Mesenchymal stem cell (in vitro differentiated cells and primary cell): ENCODE data around the gene DBNL.

Experiments used
- DNase-seq: peaks from one replicate; pipeline ENCODE4 v3.0.0-alpha.2; 2013
- H2AFZ ChIP-seq: one replicate; pipeline ENCODE4 v1.6.1; 2013; ENCODE audit warnings: low read depth, mild to moderate bottlenecking, control low read depth, inconsistent platforms, low read length, moderate library complexity
- H2AK5ac ChIP-seq: 2 replicates; pipeline ENCODE4 v1.6.1; 2013; ENCODE audit warnings: low read length, moderate library complexity, mild to moderate bottlenecking, inconsistent platforms; ENCODE audit not compliant: severe bottlenecking
- H2BK120ac ChIP-seq: one replicate; pipeline ENCODE4 v1.6.1; 2013; ENCODE audit warnings: low read depth, mild to moderate bottlenecking, inconsistent platforms, low read length, moderate library complexity
- H2BK12ac ChIP-seq, 2 experiments: one replicate each; pipeline ENCODE4 v1.6.1; 2013; ENCODE audit warnings: inconsistent platforms in 2 of 2, low read length in 2 of 2, mild to moderate bottlenecking in 2 of 2, moderate library complexity in 2 of 2, control low read depth in 1 of 2
- H2BK15ac ChIP-seq: one replicate; pipeline ENCODE4 v1.6.1; 2013; ENCODE audit warnings: mild to moderate bottlenecking, low read depth, inconsistent platforms; ENCODE audit not compliant: poor library complexity, severe bottlenecking
- H2BK5ac ChIP-seq: 2 replicates; pipeline ENCODE4 v1.6.1; 2013; ENCODE audit warnings: low read depth, mild to moderate bottlenecking, low read length, control low read depth, inconsistent platforms; ENCODE audit not compliant: poor library complexity, severe bottlenecking
- H3K14ac ChIP-seq, 2 experiments: one replicate each; pipeline ENCODE4 v1.6.1; 2013; ENCODE audit warnings: inconsistent platforms in 2 of 2, low read length in 2 of 2, control low read depth in 1 of 2, mild to moderate bottlenecking in 1 of 2, moderate library complexity in 1 of 2
- H3K18ac ChIP-seq, 2 experiments: one replicate each; pipeline ENCODE4 v1.6.1; 2013; ENCODE audit warnings: inconsistent platforms in 2 of 2, low read length in 2 of 2, control low read depth in 1 of 2, low read depth in 1 of 2, mild to moderate bottlenecking in 1 of 2
- H3K23ac ChIP-seq, 2 experiments: one replicate each; pipeline ENCODE4 v1.6.1; 2013; ENCODE audit warnings: inconsistent platforms in 2 of 2, low read length in 2 of 2, mild to moderate bottlenecking in 2 of 2, moderate library complexity in 2 of 2, control low read depth in 1 of 2
- H3K27ac ChIP-seq: 2 replicates; pipeline ENCODE4 v1.5.1; 2013; ENCODE audit warnings: mild to moderate bottlenecking, moderate library complexity, low read length, control low read depth, inconsistent platforms; ENCODE audit not compliant: poor library complexity, severe bottlenecking
- H3K27me3 ChIP-seq, 2 experiments: 2 replicates each; pipeline versions ENCODE4 v1.6.1 to v1.7.0; 2013; ENCODE audit warnings: low read length in 2 of 2, mild to moderate bottlenecking in 2 of 2, moderate library complexity in 2 of 2, control low read depth in 1 of 2, inconsistent platforms in 1 of 2; ENCODE audit not compliant: control insufficient read depth in 1 of 2, insufficient read depth in 1 of 2
- H3K36me3 ChIP-seq, 2 experiments: 2 replicates each; pipeline versions ENCODE4 v1.6.1 to v1.7.0; 2013; ENCODE audit warnings: low read length in 2 of 2, control low read depth in 1 of 2, inconsistent platforms in 1 of 2, low read depth in 1 of 2, mild to moderate bottlenecking in 1 of 2; ENCODE audit not compliant: insufficient read depth in 2 of 2, control insufficient read depth in 1 of 2
- H3K4ac ChIP-seq, 2 experiments: one replicate each; pipeline ENCODE4 v1.6.1; 2013; ENCODE audit warnings: inconsistent platforms in 2 of 2, low read length in 2 of 2, mild to moderate bottlenecking in 2 of 2, moderate library complexity in 2 of 2, control low read depth in 1 of 2, low read depth in 1 of 2
- H3K4me1 ChIP-seq: 2 replicates; pipeline ENCODE4 v1.6.1; 2013; ENCODE audit warnings: low read depth, low read length, control low read depth; ENCODE audit not compliant: control insufficient read depth, insufficient read depth
- H3K4me2 ChIP-seq: 2 replicates; pipeline ENCODE4 v1.6.1; 2013; ENCODE audit warnings: low read length, mild to moderate bottlenecking, inconsistent platforms; ENCODE audit not compliant: poor library complexity, severe bottlenecking
- H3K4me3 ChIP-seq, 2 experiments: 2 replicates each; pipeline versions ENCODE4 v1.5.1 to v1.7.0; 2013; ENCODE audit warnings: low read length in 2 of 2, mild to moderate bottlenecking in 2 of 2, control low read depth in 1 of 2, low read depth in 1 of 2; ENCODE audit not compliant: insufficient read depth in 1 of 2
- H3K79me1 ChIP-seq: replicated peaks from 2 replicates; pipeline ENCODE4 v1.6.1; 2013; ENCODE audit warnings: mild to moderate bottlenecking, control low read depth, low read length, inconsistent platforms; ENCODE audit not compliant: poor library complexity, severe bottlenecking
- H3K9ac ChIP-seq: 2 replicates; pipeline ENCODE4 v1.7.0; 2013; ENCODE audit warnings: mild to moderate bottlenecking, low read length, moderate library complexity
- H3K9me3 ChIP-seq: 2 replicates; pipeline ENCODE4 v1.7.0; 2013; ENCODE audit warnings: mild to moderate bottlenecking, low read length; ENCODE audit not compliant: control insufficient read depth
- H4K8ac ChIP-seq: one replicate; pipeline ENCODE4 v1.6.1; 2013; ENCODE audit warnings: inconsistent platforms, mild to moderate bottlenecking, low read length, moderate library complexity
- H4K91ac ChIP-seq: one replicate; pipeline ENCODE4 v1.6.1; 2013; ENCODE audit warnings: mild to moderate bottlenecking, low read length, inconsistent platforms
- WGBS: methylation state at CpG from one replicate; pipeline ENCODE4 v1.1.7; 2013; ENCODE audit warnings: mixed read lengths; 5-methylcytosine and 5-hydroxymethylcytosine counted together

Gene DBNL

GRCh38 chr7:44103566-44103922 lies 59.0 kb downstream of the DBNL start:
- DNase-seq, result no peak
- H2BK5ac ChIP-seq, result no peak overlapping the region
- H3K14ac ChIP-seq, result no peak overlapping the region
- H2AK5ac ChIP-seq, result peak overlapping the region; percentile 50
- H3K9me3 ChIP-seq, result no peaks in the 10 kb centered on the region
- H4K91ac ChIP-seq, result peak overlapping the region; percentile 74
- no peak overlapping the region for H3K23ac ChIP-seq
- H2BK120ac ChIP-seq, result peak overlapping the region; percentile 85
- peaks cover 61% of the 10 kb centered on the region for H3K4me1 ChIP-seq
- no peak overlapping the region for H3K4me3 ChIP-seq
- peak overlapping the region; percentile 31 for H2BK15ac ChIP-seq
- H3K36me3 ChIP-seq, result peaks cover 22 to 26% of the 10 kb centered on the region in 2 experiments
- no peak overlapping the region for H3K4me2 ChIP-seq
- H3K27ac ChIP-seq, result peak overlapping the region; percentile 57
- no peak overlapping the region for H2AFZ ChIP-seq
- H3K9ac ChIP-seq, result peak overlapping the region; percentile 32
- WGBS, result 58% methylated on average over 7 of the region's 8 CpGs
- no peaks in the 10 kb centered on the region for H3K79me1 ChIP-seq
- no peaks in the 10 kb centered on the region for H3K27me3 ChIP-seq
- peak overlapping the region; percentile 46 to 56 for H3K18ac ChIP-seq
- H4K8ac ChIP-seq, result peak overlapping the region; percentile 82
- H2BK12ac ChIP-seq, result peak overlapping the region; percentile 27 to 50
- peak overlapping the region in 1 of 2 experiments; percentile 6 for H3K4ac ChIP-seq

GRCh38 chr7:44103923-44104859 lies 59.7 kb downstream of the DBNL start, which contains the start of gene AEBP1:
Gene AEBP1, plus strand, starts transcription at chr7:44104345. Its CDS starts 321 bp downstream, at chr7:44104666.
- H3K23ac ChIP-seq, result no peak within 1 kb of the TSS
- peak within 1 kb of the TSS; percentile 63 for H2BK5ac ChIP-seq
- no peaks in the 10 kb centered on the region for H3K9me3 ChIP-seq
- peak within 1 kb of the TSS; percentile 88 for H3K9ac ChIP-seq
- H3K79me1 ChIP-seq, result peaks cover 4% of the 10 kb centered on the region
- peak within 1 kb of the TSS; percentile 47 to 59 for H2BK12ac ChIP-seq
- H3K4me1 ChIP-seq, result peaks cover 65% of the 10 kb centered on the region
- H4K91ac ChIP-seq, result peak within 1 kb of the TSS; percentile 88
- H2AFZ ChIP-seq, result no peak within 1 kb of the TSS
- peak within 1 kb of the TSS; percentile 57 for H3K27ac ChIP-seq
- peak within 1 kb of the TSS; percentile 94 for H2BK120ac ChIP-seq
- peak within 1 kb of the TSS; percentile 50 for H2AK5ac ChIP-seq
- peak within 1 kb of the TSS; percentile 79 for H3K4me2 ChIP-seq
- 2% methylated on average over 49 of the region's 87 CpGs for WGBS
- peak within 1 kb of the TSS; percentile 93 for H4K8ac ChIP-seq
- H3K4ac ChIP-seq, result peak within 1 kb of the TSS; percentile 6 to 88
- H3K14ac ChIP-seq, result peak within 1 kb of the TSS in 1 of 2 experiments; percentile 78
- no peaks in the 10 kb centered on the region for H3K27me3 ChIP-seq
- peak within 1 kb of the TSS; percentile 97 for H2BK15ac ChIP-seq
- peak within 1 kb of the TSS; percentile 65 to 91 for H3K4me3 ChIP-seq
- peak; percentile 55 for DNase-seq
- peak within 1 kb of the TSS; percentile 61 to 82 for H3K18ac ChIP-seq
- peaks cover 28 to 33% of the 10 kb centered on the region in 2 experiments for H3K36me3 ChIP-seq

DNA sequence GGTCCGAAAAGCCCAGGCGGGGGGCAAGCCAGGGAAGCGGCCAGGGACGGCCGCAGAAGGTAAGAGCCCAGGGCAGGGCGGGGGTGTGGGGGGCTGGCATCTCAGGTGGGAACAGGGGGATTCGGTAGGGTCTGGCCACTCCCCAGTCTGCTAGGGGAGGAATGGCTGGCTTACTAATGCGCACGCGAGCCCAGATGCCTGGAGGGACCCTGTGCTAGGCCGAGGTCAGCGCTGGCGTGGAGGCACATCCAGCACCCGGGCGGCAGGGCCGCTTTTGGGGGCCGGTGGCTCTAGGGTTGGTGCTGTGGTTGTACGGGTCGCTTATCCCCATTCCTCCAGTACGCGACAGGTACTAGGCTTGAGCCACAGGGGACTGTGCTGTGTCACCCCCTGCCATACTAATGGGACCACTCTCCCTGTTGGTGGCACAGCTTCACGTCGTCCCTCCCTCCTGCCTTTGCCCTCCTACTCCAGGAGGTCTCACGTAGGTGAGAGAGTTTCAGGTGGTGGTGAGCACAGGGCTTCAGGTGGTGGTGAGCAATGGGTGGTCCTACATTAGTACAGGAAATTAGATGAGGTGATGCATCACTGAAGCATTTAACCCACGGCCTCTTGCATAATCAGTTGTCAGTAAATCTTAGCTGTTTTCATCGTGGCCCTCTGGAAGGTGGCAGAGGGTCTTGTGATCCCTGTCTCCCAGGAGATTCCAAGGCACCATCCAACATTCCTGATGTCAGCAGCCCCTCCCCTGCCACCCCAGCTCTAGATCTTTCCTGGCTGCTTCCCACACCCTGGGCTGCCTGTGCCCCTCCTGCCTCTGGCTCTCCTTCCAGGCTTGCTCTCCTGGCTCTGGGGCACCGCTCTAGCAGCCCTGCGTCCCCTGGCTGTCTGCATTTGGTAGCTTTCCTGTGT lies 60.6 kb downstream of the DBNL start:
- Histone ChIP-seq H3K4me3 (peak overlapping the region; percentile 65 to 91), H2BK15ac (peak overlapping the region; percentile 97), H3K4ac (peak overlapping the region; percentile 2 to 88), H2BK12ac (peak overlapping the region; percentile 59 to 66), H3K36me3 (peaks cover 35 to 42% of the 10 kb centered on the region in 2 experiments), H3K23ac (no peak overlapping the region), H3K14ac (peak overlapping the region in 1 of 2 experiments; percentile 78), H2AK5ac (peak overlapping the region; percentile 43), H3K4me2 (peak overlapping the region; percentile 79), H3K4me1 (peaks cover 73% of the 10 kb centered on the region), H3K27ac (peak overlapping the region; percentile 42), H4K91ac (peak overlapping the region; percentile 88), H3K79me1 (peaks cover 12% of the 10 kb centered on the region), H2BK120ac (peak overlapping the region; percentile 94), H3K18ac (peak overlapping the region; percentile 75 to 82), H3K9ac (peak overlapping the region; percentile 88), H3K9me3 (no peaks in the 10 kb centered on the region), H3K27me3 (no peaks in the 10 kb centered on the region), H2AFZ (no peak overlapping the region), H4K8ac (peak overlapping the region; percentile 93), H2BK5ac (peak overlapping the region; percentile 63)
- DNase-seq, result peak; percentile 79
- WGBS, result 7% methylated on average over 25 of the region's 28 CpGs
